Fibroblast of skin of back (primary cell): Measurements from ENCODE around the gene OR2T2. TPM values are rescaled to one million over a fixed set of nuclear protein-coding genes. Genes with fewer than 3 reads are reported as not detected.
A peak's percentile ranks its signal among the peaks of the same experiment; 100 is the strongest.
"Not testable (repeated sequence)": the region's sequence is repeated elsewhere in the genome, so short reads cannot be mapped to it uniquely, and the experiment has no call there.

Experiments used
- DNase-seq: peaks from one replicate; pipeline ENCODE4 v3.0.0-alpha.2; 2013
- polyA plus RNA-seq, 2 experiments: library from polyadenylated mRNA; unstranded; fragments of 120-200 nt; gene quantifications; one replicate each; pipeline ENCODE4 v1.2.1, GENCODE V29; 2013; ENCODE audit not compliant: insufficient read length in 2 of 2

The OR2T2 gene, protein sequence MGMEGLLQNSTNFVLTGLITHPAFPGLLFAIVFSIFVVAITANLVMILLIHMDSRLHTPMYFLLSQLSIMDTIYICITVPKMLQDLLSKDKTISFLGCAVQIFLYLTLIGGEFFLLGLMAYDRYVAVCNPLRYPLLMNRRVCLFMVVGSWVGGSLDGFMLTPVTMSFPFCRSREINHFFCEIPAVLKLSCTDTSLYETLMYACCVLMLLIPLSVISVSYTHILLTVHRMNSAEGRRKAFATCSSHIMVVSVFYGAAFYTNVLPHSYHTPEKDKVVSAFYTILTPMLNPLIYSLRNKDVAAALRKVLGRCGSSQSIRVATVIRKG
- polyA plus RNA-seq (2013, experiment 1 of 2; ENCODE audit: insufficient read length), result not detected
- polyA plus RNA-seq (2013, experiment 2 of 2; ENCODE audit: insufficient read length), result not detected

DNA sequence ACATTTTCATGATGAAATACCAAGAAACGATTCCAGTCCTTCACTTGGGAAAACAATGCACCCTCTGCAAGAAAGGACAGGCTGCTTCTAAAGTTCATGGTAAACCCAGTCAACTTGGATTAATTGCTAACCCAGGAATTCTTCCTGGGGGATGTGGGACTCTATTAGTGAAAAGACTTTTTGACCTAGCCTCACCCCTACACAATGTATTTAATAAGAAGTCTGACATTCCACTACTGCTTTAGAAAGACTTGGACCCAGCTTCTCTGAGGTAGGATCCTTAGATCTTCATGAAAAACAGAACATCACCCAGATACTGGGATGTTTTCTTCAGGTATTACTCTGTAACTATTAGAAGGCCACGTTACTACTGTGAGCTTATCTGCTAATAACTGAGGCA is at the start of gene OR2T2:
TSS of gene OR2T2 (plus strand) at position 239 of the 400 bp plus-strand sequence. CDS start 7,161 bp downstream, outside the sequence.
- not testable (repeated sequence) for DNase-seq

DNA sequence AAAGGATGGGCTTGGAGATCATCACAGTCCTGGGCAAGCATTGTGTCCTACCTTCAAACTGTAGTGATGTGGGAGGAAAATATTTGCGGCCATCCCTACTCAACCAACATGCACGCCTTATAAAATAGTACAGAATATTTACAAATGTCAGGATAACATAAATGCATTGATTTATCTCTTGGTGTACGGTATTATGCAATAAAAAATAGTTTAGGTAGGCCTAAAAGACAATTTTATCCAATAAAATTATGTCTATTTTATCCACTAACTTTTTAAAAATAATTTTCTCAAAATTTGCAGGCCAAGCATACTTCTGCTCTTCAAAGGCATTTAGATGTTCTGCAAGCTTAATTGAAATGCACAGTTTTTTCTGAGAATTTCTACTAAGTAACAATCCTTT is 42.7 kb upstream of the OR2T2 start, which contains the start of gene OR2T1:
TSS of gene OR2T1 (plus strand) at position 301 of the 400 bp plus-strand sequence. CDS start 3,100 bp downstream, outside the sequence.
- no peak for DNase-seq

DNA sequence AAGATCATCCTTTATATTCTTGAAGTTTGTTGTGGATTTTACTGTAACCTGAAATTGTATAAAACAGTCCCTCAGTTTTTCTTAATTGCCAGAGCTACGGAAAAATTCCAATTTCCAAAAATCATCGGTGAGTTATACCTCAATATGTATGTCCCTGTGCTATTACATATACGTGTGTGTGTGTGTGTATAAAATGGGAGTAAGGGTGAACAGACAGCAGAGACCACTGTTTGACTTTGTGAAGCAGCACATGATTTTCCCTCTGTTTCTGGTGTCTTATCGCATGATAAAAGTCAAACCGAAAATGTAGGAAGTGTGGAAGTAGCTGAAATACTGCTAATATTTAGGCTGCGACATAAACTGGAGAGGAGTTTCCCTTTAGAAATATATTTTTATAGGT is 41.4 kb upstream of the OR2T2 start:
- peak; percentile 1 for DNase-seq

DNA sequence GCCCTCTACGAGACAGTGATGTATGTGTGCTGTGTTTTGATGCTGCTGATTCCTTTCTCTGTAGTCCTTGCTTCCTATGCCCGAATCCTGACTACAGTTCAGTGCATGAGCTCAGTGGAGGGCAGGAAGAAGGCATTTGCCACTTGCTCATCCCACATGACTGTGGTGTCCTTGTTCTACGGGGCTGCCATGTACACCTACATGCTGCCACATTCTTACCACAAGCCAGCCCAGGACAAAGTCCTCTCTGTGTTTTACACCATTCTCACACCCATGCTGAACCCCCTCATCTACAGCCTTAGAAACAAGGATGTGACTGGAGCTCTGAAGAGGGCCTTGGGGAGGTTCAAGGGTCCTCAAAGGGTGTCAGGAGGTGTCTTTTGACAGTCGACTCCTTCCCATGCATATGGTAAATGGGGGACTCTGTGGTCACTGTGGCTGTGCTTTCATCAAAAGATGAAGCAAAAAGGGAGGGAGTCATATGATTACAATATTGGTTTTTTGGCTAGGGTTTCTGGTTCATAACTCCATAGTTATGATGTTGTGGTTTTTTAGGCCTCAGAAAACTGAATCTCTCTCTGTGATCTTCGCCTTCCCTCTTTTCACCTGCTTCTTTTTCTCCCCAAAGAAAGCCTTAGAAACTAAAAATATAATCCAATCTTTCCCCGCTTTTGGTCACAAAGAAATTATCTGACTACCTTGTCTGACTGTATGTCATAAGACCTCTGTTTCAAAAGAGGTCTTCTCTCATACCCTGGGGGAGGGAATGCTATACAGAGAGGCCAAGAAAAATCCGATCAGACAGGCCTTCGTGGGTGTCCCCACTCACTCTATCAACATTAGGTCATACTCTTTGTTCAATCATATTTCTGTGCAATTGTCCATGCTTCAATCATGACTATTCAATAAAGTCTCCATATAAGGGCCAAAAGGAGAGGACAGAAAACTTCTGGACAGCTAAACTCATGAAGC is 38.4 kb upstream of the OR2T2 start:
- no peak for DNase-seq

DNA sequence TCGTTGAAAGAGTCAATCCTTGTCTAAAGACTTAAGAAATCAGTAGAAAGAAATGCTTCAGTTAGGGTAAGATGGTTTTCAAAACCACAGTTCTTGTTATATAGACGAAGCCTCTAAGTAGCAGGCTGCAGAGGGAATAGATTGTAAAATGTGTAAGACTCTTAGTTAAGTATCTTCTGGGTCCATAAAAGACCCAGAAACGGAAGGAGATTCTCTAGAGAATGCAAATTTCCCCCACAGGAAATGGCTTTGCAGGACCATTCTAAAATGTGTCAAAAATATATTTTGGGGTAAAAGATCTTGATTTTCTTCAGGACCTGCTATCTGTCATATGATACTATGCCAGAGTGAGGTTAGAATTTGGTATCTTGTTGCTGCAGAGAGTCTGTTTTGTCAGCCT is 29.2 kb upstream of the OR2T2 start:
- DNase-seq, result no peak

DNA sequence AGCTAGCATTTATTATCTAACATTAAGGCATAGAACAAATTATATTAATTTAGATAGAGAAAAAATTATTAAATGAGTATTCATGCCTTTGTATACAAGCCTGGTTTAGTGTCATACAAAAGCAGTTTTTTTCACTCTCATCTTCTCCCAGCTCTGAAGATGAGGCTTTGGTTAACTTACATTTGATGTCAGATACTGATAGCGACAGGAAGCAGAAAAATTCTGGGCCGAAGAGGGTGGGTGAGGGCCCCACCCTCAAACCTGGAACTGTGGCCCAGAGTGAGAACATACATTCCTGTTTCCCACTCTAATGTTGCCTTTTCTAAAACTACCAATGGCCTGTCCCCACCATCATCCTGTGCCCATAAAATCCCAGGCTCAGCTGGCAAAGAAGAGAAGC is 27.6 kb upstream of the OR2T2 start:
- no peak for DNase-seq

DNA sequence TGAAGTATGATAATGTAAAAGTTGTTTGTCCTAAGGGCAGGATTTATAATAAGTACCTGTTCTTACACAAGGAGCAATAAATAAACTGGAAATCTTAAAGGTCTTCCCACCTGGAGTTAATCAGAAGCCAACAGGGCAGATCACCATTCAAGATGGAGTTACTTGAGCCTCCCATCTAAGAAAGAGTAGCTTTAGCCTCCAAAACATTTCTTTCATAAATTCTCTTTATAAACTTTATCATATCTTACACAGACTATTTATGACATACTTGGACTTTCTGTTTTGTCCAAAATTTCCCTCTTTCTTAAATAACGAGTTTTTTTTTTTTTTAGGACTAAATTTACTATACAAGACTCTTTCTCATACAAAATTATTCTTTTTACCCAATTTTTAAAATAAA is 24.1 kb upstream of the OR2T2 start:
- DNase-seq, result no peak

DNA sequence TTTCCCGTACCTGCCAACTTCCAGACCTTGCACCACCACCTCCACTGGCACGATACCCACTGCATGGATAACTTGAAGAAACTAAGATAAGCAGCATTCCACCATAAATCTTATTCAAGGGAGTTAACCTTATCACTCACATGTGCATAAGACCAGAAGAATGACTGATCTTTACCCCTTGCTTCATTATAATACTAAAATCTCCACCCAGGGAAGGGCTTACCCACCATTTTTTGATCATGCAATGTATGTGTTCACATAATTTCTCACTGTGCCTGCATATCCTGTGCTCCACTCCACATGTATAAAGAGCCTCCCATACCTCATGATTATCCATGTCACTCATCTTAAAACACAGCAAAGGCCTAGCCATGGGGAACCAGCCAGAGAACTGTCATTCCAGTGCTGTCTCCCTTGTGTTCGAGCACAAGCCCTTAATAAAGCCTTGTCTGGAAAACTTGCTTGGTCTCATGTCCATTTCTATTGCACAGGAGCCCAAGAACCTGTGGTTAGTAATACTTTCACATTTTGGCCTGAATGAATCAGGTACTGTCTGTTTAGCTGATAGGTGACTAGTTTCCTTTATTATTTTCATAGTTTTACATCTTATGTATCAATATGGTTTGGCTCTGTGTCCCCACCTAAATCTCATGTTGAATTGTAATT is 17.8 kb upstream of the OR2T2 start:
- not testable (repeated sequence) for DNase-seq

DNA sequence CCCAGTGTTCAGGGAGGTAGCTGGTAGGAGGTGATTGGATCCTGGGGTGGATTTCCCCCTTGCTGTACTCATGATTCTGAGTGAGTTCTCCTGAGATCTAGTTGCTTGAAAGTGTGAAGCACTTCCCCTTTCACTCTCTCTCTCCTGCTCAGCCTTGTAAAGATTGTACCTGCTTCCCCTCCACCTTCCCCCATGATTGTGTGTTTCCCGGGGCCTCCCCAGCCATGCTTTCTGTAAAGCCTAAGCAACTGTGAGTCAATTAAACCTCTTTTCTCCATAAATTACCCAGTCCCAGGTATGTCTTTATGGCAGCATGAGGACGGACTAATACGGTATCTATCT is 17.3 kb upstream of the OR2T2 start:
- DNase-seq, result not testable (repeated sequence)

DNA sequence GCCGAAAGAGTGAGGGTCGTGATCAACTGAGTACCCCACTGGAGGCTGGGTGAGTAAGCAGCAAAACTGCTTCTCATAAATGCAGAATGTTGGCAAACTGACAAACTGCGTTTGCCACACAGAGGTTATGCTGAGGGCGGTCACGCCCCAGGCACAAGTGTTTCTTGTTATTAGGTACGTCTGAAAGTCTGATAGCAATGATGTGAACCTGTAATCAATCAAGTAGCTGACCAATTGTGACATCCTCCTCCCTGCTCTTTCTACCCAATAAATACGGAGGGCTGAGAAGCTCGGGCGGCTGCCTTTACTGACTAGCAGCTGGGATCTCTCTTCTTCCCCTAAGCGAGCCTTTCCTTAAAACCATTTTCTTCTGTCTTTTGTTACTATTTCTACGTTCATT is 13.8 kb upstream of the OR2T2 start:
- DNase-seq, result not testable (repeated sequence)

DNA sequence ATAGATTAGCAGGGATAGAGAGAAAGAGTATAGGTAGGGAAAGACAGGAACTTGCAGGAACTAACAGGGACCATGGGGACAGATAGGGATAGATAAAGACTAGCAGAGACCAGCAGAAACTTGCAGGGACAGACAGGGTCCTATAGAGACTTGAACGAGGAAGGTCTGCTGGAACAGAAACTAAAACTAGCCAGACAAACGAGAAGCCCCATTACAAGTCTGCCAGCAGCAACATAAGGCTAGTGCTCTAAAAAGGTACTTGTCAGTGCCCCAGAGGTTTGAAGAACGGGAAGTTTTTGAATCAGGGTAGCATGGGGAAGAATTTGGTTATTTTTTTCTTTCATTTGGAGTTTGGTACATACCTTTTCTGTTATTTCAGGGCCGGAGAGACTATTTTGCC is 13.2 kb upstream of the OR2T2 start:
- not testable (repeated sequence) for DNase-seq

DNA sequence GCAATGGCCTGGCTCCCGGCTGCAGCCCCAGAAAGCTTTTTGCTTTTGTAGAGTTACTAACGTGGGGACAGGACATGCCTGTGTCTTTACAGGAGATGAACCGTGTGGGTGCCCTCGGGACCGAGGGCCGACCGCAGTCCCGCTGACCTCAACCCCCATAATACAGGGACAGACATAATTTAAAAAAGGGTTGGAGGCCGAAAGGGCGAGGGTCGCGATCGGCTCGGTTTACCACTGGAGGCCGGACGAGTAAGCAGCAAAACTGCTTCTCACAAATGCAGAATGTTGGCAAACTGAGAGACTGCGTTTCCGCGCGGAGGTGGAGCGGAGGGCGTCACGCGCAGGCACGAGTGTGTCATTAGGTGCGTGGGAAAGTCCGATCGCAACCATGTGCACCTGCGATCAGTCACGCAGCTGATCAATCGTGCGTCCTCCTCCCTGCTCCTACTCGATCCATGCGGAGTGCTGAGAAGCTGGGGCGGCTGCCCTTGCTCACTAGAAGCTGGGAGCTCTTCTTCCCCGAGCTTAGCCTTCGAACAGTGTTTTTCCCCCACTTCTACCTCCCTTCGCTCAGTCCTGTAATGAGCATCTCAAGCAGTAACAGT is 11.5 kb upstream of the OR2T2 start:
- DNase-seq, result not testable (repeated sequence)

DNA sequence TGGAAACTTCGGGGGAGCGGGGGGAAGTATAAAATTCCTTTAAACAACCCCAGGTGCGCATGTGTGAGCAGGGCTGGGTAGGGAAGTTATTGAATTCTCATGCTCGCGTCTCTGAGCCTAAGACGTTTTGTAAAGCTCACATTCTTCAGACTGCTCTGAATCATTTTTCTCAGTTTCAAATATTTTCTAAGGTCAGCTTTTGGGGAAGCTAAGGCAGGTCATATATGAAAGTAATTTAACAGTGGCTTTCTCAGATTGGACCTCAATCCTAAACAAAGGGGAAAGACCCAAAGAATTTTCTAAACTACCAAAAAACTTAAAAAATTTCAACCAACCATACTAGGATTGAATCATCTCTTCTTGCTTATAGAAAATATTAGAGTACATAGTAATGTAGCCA is 10.5 kb upstream of the OR2T2 start:
- DNase-seq, result not testable (repeated sequence)

DNA sequence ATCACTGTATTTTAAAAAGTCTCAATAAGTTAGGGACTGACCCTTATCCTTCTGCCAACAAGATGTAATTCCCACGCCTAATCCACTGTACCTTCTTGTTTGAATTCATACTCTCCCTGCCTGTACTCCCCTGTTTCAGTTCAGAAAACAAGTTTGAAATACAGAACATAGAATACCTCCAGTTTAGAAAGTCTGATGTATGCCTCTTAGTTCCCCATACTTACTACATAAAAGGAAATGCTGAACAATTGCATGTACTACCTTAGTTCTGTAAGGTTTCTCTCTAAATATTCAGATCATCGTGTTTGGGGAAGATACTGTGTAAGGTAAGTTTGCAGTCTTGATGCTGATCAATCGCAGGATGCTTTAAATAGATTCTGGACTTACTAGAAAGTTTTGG is 9.1 kb upstream of the OR2T2 start:
- not testable (repeated sequence) for DNase-seq

DNA sequence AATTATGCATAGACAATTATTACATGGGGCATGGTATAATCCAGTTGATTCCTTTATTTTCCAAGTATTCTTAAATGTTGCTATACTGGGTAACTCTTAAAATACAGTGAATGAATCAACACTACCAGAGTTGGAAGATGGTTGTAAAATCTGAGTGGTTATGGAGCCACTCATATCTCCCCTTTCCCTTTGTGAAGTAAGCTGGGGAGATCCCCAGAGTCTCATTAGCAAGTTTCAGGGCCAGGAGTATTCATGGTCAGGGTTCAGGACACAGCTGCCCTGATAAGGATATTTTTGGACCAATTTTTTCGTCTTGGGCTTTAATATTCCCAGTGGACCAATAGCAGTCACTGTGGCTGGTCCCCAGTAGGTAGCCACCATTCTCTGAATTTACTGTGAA is 6.8 kb upstream of the OR2T2 start:
- DNase-seq, result not testable (repeated sequence)

DNA sequence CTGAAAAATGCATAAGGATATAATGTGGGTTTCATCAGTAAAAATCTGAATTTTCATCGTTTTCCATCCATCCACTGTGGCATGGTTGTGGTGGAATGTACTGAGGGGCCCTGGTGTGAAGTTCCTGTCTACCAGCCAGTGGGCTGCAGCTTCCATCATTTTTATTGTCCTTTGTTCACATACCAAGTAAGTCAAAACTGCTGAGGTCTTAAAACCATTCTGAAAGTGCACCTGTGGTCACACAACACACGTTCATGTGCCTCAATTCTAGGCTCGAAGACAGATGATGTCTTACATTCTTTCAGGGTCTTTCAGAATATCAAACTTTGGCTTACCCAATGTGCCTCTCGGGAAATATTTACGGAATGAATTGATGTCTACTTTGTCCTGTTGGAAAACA is 6.2 kb upstream of the OR2T2 start:
- not testable (repeated sequence) for DNase-seq

DNA sequence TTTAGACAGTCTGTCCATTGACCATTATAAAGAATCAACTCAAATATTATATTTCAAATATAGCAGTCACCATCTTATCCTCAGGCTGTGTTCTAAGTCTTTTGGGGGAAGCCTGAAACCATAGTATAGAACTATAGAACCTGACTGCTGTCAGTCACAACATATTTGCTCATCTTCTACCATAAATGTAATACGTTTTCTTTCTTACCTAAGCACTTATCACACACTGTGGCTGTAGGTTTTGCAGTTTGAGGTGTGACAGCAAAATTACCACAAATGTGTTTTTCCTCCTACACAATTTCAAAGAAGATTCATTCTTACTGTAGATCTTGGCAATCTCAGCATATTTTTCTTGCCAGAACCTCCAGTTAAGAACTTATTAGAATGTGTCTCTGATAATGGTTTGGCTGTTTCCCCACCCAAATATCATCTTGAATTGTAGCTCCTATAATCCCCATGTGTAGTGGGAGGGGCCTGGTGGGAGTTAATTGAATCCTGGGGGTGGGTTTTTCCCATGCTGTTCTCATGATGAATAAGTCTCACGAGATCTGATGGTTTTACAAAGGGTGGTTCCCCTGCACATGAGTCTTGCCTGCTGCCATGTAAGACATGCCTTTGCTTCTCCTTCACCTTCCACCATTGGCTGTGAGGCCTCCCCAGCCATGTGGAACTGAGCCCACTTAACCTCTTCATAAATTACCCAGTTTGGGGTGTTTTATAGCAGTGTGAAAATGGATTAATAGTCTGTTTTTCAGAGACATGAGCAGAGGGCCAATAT is 2.7 kb upstream of the OR2T2 start:
- not testable (repeated sequence) for DNase-seq

DNA sequence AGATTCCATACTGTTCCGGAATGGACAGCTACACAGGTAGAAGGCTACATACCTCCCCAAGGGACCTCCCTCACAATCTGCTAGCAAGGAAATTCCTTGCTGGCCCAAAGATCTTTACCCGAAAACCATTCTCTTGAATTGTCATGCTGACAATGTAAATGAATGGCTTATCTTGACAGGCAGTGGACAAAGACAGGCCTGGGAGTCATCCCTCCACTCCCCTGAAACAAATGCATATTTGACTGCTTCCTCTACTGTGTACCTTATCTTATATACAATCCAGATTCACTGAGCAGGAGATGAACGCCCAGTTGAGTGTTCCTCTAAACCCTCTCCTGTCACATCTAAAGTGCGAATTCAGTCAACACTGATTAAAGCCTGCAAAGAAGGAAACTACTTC is 834 bp upstream of the OR2T2 start:
- not testable (repeated sequence) for DNase-seq

DNA sequence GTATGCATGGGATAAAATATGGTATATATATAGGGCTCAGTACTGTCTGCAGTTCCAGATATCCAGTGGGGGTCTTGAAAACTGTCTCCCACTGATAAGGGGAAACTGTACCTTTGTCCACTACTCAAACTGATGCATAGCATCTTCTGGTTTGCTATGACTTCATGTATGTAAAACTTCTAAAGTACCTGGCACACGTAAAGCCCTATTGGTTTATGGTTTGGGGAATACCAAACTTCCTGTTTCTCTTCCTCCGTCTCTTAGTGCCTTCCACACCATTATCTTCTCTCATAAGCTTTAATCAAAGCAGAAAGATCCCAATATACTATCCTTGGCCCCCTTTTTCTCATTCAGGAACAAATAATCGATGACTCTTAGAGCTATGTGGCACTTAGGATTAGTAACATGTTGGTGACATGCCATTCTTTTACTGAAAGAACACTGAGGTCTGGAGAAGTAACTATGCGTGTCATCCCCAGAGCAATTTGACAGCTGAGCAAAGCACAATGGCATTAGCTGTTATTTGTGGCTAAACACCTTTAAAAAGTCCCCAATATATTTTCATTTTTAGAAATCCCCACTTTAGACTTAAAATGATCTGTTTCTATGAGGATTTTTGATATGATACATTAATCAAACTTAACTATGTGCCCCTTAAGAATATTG is 3.1 kb downstream of the OR2T2 start:
- DNase-seq, result not testable (repeated sequence)

DNA sequence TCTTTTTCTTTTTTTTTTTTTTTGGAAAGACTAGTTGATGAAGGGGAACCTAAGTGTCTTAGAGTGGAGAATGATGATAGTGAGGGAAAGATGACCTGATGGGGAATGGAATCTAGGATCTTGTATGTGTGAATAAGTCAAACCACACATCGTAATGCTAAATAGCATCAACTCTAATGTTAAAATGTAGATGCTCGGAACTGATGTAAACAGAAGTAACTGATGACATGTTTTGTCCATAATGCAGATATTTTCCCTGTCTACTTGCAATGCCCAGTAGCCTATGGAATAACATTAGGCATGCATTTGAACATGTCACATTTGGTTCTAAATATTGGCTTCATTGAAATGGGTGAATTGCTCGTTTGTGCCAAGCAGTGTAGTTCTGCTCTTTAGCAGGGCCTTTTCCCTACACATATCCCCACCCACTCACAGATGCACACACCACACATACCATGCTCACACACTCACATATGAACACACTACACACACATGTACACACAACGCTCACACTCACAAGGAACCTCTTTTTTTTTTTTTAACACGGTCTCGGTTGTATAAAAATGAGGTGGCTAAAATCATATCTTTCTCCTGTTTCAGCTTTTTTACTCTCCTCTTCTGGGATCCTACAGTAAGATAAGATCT is 4.5 kb downstream of the OR2T2 start:
- not testable (repeated sequence) for DNase-seq
